ENCODE results near the gene JDP2. TPM values are rescaled to one million over a fixed set of nuclear protein-coding genes. Genes with fewer than 3 reads are reported as not detected.

The JDP2 gene
- total RNA-seq, 4 donors from 2014 or later: 59.7 to 141 (median 78.4) TPM

DNA sequence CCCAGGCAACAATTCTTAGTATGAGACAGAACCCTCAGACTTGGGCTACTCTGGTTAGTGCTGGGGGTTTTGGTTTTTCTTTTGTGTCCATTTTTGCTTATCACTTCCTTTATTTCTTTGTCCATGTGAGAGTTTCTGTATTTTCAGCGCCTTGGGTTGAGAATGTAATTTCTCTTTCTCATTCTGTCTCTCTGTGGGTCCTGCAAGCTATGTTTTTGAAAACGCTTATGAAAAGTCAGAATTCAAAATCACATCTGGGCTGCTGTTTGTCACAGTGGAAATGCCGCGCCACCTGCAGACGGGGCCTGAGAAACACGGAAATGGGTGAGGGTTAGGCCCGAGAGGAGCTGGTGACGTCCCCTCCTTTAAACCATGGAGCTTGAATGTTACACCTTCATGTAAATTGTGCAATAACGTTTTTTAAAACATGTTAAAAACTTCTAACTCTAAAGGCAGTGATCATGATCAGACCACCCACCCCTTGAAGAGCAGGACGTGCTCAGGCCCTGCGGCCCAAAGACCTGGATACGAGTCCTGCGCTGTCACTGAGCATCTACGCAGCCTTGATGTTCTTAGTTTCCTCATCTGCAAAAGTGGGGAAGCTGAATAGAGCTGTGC is 26.1 kb downstream of the JDP2 start:
- DNase-seq (ENCODE audit: low spot score) (no peak), ATAC-seq (ENCODE audit: low FRiP score) (no peak)
- TF ChIP-seq, protein P1, sequence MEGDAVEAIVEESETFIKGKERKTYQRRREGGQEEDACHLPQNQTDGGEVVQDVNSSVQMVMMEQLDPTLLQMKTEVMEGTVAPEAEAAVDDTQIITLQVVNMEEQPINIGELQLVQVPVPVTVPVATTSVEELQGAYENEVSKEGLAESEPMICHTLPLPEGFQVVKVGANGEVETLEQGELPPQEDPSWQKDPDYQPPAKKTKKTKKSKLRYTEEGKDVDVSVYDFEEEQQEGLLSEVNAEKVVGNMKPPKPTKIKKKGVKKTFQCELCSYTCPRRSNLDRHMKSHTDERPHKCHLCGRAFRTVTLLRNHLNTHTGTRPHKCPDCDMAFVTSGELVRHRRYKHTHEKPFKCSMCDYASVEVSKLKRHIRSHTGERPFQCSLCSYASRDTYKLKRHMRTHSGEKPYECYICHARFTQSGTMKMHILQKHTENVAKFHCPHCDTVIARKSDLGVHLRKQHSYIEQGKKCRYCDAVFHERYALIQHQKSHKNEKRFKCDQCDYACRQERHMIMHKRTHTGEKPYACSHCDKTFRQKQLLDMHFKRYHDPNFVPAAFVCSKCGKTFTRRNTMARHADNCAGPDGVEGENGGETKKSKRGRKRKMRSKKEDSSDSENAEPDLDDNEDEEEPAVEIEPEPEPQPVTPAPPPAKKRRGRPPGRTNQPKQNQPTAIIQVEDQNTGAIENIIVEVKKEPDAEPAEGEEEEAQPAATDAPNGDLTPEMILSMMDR (IDR thresholded peaks at IDR 0.05): no peak

DNA sequence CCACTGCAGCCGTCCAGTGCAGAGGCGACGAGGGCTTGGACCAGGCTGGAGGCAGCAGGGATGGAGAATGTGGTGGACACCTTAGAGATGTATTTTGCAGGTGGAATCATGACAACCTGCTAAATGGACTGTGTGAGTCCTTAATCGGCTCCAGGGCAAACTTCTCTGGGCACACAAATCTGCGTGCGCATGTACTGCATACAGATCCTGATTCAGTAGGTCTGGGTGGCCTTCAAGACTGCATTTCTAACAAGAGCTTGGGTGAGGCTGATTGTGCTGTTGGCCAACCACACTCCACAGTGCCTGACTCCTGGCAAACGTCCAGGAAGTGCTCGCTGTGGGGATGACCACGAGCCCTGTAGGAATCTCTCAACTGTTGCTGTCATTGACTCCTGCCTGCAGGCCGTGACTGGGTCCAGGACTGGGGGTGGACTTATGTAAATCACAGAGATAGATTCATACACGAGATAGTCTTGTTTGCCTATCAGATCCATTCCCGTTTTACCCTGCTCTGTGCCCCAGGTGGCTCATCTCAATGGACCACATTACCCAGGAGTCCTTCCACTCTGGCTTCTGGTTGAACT is 27.2 kb downstream of the JDP2 start:
- TF ChIP-seq, protein P1 (IDR thresholded peaks at IDR 0.05): no peak
- DNase-seq (ENCODE audit: low spot score): no peak
- ATAC-seq (ENCODE audit: low FRiP score): no peak

DNA sequence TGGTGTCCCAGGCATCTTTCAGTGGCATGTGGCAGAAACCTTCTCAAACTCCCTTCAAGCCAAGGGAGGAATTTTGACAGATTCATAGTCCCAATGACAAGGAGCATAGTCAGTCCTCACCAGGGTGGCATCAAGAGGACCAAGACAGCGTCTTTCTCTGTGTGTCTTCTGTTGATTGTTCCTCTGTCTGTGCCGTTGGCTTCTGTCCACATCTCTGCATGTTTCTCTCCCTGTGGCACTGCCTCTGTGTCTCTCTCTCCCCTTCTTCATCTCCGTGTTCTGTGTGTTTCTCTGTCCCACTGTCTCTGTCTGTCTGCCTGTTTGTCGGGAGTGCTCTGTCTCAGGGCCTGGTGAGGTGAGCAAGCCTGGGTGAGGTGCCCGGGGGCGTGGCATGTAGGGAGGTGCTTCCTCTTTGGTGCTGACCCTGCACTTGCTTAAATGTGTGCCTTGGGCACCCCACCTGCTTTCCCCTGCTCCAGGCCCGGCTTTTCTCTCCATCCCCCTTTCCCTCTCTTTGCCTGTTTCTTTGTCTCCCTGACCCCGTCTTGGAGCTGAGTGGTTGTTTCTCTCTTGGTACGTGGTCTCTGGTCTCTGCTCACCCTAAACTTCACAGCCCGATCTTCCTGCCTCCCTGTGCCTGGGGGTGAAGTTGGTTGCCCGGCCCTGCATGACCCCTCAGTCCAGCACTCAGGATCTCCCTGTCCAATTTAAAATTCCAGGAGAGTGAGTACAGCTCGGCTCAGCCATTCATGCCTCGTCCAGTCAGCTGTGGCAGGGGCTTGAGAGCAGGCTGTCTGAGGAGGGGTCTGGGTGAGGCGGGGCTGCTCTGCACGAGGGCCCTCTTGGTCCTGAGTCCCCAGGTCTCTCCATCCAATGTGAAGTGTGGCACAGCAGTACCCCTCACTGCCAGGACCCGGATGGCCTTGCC is 28.5 kb downstream of the JDP2 start:
- DNase-seq (ENCODE audit: low spot score) (no peak), ATAC-seq (ENCODE audit: low FRiP score) (no peak)
- TF ChIP-seq, protein P1 (IDR thresholded peaks at IDR 0.05): no peak

DNA sequence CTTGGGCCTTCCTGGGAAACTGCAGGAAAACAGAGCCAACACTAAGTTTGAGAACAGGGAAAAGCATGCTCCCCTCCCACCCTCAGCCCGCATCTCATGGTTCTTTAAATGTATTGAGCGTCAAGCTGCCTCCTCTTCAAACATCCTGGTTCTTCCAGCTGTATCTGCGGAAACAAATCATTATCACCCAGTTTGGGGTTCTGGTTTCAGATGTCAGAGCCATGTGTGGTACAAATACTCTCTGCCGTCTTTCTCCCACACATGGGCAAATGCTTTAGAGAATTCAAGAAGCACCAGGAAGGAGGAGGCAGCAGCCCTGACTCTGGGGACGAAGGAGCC is 29.1 kb downstream of the JDP2 start:
- no peak for ATAC-seq (ENCODE audit: low FRiP score)
- DNase-seq (ENCODE audit: low spot score): no peak
- TF ChIP-seq, protein P1 (IDR thresholded peaks at IDR 0.05): no peak

DNA sequence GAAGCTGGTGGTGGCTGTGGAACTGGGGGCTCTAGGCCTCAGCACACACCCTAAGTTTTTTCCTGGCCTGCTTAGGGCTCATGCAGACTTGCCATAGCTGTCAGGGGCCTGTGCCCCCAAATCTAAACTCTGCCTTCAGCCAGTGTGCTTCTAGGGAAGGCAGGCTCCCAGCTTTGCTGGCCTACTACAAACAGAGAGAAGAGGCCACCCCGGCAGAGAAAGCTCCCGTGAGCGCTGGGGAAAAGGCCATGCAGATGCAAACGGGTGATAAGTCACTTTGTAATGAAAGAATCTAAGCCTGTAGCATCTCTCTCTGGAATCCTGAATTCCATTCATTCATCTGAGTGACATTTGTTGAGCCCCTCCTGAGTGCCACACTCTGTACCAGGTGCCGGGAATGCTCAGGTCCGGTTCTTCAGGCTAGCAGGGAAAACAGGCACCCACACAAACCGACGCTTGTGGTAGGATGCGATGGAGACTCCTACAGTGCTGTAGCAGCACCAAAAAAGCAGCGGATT is 29.9 kb downstream of the JDP2 start:
- ATAC-seq (ENCODE audit: low FRiP score) (no peak), DNase-seq (ENCODE audit: low spot score) (no peak)
- TF ChIP-seq, protein P1 (IDR thresholded peaks at IDR 0.05): no peak

DNA sequence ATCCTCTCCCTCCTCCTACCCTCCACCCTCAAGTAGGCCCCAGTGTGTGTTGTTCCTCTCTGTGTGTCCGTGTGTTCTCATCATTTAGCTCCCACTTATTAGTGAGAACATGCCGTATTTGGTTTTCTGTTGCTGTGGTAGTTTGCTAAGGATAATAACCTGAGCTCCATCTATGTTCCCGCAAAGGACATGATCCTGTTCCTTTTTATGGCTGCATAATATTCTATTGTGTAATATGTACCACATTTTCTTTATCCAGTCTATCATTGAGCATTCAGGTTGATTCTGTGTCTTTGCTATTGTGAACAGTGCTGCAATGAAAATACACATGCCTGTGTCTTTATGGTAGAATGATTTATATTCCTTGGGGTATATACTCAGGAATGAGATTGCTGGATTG is 30.5 kb downstream of the JDP2 start:
- TF ChIP-seq, protein P1 (IDR thresholded peaks at IDR 0.05): no peak
- ATAC-seq (ENCODE audit: low FRiP score) (no peak), DNase-seq (ENCODE audit: low spot score) (no peak)
